MV-4-11 (cell line): ENCODE data around the gene PBRM1.
"Not testable (repeated sequence)": the region's sequence is repeated elsewhere in the genome, so short reads cannot be mapped to it uniquely, and the experiment has no call there.

ENCODE experiments used
- DNase-seq: peaks from one replicate; lab custom pipeline; 2025; lab: John Stamatoyannopoulos, UW

PBRM1 gene

DNA sequence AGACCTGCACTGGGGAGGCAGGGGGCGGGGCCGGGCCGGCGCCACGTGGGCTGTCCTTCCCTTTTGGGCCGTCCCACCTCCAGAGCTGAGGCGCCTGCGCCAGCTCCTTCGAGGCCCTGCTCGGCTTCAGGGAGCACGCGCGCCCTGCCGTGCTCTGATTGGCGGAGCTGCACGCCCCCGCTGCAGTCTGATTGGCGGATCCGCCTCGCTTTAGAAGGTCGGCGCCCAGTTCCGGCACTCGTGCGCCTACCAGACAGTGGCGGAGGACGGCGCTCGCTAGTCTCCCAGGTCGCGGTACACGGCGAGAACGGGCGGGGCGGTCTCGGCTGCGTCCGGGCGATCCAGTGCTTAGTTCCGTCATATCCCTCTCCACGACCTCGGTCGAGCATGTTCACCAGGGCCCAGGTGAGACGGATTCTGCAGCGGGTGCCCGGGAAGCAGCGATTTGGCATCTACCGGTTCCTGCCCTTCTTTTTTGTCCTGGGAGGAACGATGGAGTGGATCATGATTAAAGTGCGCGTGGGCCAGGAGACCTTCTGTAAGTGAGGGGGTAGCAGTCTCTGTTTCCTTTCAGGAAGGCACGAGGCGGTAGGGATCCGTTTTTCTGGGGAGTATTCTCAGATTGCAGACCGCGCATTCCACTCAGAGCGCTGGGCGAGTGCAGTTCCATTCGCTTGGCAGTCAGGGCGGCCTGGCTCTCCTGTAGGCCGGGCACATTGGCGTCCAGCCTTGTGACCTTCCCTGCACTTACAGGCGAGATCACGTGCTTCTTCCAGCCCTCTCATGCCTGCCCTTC, 149.1 kb downstream of the PBRM1 start, which contains the start of gene UQCC5:
TSS of gene UQCC5 (plus strand) at position 237 of the 796 bp plus-strand sequence. CDS start at position 388, 151 bp downstream.
- DNase-seq, result peak; percentile 98

DNA sequence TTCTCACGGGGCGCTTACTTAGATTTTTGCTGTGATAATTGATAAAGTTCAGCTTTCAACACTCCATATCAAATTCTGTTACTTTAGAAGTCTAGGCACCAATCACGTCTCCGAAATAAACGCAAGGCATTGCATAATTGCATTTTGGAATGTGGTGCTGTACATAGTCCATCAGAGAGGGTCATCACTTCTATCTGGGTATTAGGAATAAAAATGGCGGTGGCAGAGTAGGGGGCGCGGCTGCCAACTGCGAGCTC, 149.7 kb downstream of the PBRM1 start:
- DNase-seq, result no peak

DNA sequence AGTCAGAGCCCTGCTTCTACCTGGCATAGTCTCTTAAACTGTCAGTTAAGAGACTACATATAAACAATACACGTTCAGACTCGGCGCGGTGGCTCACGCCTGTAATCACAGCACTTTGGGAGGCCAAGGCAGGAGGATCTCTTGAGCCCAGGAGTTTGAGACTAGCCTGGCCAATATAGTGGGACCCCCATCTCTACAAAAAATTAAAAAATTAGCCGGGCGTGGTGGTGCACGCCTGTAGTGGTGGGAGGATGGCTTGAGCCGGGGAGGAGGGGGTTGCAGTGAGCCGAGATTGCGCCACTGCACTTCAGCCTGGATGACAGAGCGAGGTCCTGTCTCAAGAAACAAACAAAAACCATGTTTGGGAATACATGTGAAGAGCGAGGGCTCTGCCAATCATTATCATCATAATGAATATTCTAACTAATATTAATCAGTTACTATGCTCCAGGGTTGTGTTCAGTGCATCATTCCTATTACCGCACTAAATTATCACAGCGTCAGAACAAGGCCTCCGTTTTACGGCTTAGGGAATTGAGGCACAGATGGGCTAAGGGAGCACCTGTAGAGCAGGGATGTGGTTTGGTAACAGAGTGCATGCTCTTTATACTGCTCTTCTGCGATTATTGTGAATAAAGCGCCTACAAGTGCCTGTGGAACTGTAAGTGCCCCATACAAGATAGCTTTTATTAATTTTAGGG, 150.2 kb downstream of the PBRM1 start:
- no peak for DNase-seq

DNA sequence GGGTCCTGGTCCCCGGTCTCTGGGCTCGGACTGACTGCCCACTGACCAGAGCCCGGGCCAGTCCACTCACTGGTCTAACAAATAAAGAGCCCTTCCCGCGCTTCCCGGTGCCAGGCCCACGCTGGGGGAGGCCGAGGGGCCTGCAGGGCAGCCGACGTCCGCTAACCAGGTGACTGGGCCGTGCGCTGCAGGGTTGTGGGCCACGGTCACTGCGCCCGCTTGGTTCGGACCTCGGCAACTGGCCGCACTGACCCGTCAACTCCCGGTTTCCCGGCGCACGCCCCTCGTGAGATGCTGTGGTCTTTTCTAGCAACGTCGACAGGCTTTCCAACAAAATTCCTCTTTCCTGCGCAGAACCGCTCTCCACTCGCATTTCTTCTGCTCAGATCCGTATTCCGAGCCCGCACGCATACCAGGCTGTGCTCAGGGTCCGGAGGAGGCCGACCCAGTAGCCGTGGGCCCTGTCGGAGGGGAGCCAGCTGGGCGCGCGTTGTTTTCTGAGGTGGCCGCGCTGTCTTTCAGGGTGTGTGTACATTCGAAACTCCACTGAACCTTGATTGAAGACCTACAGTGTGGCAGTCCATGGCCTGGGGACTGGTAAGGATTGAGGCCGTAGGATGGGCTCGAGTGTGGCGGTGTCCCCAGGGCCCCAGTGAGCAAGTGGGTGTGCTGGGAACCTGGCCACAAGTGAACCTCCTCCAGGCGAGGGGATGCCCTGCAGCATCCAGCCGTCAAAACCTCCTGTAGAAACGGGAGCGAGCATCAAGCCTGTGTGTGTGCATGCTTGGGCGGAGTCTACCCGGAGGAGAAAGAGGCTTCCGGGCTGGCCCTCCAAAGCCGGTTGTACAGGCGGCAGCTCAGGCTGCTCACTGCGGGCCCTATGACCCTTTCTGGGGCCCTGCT, 151.2 kb downstream of the PBRM1 start:
- DNase-seq, result no peak

DNA sequence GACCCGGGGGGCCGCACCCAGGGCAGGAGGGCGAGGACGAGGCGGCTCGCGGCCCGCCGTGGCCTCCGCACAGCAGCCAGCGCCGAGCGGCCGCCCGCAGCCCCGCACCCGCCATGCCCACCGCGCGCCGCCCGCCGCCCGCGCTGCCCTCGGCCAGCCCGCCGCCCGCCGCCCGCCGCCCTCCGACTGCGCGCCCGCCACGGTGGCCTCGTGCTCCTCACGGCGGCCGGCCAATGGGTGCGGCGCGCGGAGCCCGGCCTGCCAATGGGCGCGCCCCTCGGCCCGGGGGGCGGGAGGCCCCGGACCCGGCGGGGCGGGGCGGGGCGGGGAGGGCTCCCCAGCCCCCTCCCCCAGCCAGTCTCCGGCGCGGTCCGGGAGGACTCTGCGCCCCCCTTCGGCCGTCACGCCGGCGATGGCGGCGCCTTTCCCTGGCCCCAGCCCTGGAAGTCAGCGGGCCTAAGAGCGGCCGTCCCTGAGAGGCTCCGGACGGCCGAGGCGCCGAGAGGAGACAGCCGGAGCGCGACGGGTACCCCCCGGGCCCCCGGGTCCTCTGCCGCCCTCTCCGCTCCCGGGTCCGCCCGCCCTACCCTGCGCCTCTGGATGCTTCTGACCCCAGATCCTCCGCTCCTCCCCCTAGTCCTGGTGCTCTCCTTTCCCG, 152.0 kb downstream of the PBRM1 start, which contains the start of gene NT5DC2:
TSS of gene NT5DC2 (minus strand) at position 235 of the 658 bp plus-strand sequence. CDS start at position 115, 120 bp downstream.
- DNase-seq, result peak; percentile 59

DNA sequence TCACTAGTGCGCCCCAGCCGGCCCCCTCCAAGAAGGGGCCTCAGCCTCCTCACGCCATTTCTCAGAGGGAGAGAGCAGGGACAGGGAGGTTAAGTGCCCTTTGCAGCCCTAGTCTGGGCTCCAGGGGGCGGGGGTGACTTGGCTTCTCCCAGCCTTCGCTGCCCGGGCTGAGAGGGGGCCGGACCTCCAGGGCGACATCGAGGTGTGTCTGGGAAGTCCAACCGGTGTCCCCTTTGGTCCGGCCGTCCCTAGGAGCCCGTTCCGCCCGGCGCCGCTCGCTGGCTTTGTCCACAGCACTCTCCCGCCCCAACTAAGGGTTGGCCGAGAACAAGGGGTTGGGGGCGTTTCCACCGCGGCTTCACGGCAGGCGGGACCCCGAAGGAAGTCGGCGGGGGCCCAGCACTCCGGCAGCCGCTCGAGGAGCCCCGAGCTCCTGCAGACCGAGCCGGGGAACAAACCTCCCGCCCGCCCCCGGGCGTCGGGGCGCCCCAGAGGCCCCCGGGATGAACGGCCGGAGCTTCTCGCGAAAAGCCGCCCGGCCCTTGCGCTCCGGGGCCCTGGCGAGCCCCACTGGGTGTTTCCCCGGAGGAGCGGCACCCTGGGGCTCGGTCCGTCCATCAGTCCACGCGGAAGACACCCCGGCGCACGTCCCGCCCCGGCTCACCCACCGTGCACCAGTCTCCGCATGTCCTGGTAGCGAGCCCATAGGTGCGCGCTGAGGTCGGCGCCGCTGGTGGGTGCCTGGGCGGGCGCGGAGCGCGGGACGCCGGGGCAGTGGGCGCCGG, 152.7 kb downstream of the PBRM1 start:
- no peak for DNase-seq

DNA sequence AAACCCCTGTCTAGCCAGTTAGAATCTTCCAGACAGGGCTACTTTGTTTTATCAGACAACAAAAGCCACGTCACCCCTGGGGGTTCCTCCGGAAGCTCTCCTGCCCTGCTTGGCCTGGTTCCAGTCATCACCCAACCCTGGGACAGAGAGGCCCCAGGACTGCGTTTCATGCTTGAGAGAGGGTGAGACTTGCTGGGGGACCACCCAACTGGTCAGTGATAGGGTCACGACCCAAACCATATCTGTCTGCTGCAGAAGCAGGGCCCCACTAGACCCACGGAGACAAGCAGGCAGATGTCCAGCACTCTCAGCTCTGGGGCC, 153.2 kb downstream of the PBRM1 start:
- peak; percentile 37 for DNase-seq

DNA sequence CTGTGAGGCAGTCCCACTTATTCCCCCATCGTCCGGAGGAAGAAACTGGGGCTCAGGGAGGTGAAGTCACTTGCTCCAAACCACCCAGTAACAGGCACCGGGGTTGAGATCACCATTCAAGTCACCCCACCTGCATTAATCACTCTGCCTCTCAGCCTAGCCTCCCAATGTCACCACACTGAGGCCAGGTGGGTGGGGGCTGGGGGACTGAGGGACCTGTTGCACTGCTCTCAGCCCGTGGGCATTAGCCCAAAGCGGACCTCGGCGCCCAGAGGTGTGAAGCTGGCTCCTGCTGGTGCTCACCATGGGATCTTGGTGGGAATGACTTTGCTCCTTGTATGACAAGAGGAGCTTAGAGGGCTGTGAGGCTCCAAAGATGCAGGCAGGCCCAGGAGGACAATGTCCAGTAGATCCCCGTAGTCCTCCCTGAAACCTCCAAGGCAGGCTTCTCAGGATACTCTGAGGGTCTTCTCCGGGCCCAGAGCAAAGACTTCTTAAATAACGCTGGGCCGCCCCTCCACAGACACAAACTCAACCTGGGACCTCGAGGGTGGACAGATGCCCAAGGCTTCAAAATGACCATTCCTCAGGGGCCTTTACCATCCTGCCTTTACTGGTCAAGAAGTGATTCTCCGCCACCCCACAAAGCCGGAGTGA, 153.7 kb downstream of the PBRM1 start:
- DNase-seq, result no peak

DNA sequence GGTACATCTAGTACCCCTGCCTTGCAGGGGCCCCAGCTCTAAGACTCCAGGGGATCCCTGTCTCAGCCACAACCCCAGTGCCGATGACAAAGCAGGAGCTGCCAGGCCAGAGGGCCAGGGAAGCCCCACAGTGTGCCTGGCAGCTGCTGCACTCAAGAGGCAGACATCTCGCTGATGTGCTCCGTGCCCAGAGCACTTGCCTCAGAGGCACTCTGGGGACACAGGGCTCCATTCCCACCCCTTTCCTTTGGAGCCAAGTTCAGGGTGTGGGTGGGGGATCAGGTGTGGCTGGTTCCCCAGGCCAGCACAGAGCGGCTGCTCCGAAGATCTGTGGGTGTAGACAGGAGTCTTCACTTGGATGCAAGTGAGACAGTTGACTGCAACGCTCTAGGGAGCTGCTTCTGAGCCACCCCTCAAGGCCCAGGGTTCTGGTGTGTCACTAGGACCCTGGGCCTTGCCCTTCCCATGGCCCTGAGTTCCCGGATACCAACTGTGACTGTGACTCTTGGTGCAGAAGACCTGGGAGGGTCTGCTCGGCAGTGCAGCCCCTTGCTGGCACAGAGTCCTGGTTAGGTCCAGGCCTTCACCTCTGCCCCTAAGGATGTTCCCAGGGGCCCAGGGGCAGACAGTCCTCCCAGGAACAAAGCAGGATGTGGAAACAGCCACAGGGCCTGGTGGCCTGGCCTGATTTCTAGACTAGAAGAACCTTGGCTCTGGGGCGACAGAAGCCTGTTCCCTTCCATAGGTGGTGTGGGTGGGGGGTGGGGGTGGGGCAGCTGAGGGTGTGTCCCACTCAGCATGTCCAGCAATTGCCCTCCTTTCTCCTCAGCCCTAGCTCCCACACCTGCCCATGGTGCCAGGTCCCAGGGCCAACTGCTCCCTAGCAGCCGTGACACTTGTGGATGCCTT, 154.5 kb downstream of the PBRM1 start:
- DNase-seq, result no peak

DNA sequence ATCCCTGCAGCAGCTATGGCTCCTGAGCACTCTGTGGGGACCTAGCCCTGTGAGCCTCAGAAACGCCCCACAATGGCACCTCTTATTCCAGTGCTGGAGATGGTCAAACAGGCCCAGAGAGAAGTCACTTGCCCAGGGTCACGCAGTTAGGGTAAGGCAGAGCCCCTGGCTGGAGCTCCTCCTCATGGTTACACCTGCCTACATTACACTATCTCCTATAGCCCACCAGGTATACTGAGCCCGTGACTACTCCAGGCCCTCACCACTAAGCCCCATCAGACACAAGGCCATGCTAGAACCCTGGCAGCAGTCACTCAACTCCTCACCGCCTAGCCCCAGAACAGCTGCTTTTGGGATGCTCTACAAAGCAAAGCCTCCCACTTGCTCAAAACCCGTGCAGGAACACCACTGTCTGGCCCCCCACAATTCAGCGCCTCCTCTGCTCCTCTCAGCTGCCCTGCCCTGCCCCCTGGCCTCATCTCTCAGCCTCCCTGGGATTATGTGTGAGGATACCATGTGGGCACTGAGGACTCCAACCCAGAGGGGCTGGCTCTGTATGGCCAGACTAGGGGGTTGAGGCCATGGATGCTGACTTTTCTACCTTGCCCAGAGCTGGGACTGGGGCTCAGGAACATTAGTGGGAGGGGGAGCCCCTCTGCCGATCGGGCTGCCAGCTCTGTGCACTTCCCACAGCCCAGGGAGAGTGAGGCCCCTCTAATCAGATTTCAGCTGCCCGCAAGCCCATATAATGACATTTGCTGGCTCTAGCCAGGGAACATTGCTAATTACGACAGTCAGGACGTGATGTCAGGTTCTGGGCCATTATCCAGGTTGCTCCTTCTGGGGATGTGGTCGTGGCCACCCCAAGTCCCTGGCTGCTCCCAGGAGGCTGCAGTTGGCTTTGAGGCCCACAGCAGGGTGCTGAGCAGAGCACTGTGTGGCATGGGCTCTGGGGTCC, 156.1 kb downstream of the PBRM1 start:
- no peak for DNase-seq

DNA sequence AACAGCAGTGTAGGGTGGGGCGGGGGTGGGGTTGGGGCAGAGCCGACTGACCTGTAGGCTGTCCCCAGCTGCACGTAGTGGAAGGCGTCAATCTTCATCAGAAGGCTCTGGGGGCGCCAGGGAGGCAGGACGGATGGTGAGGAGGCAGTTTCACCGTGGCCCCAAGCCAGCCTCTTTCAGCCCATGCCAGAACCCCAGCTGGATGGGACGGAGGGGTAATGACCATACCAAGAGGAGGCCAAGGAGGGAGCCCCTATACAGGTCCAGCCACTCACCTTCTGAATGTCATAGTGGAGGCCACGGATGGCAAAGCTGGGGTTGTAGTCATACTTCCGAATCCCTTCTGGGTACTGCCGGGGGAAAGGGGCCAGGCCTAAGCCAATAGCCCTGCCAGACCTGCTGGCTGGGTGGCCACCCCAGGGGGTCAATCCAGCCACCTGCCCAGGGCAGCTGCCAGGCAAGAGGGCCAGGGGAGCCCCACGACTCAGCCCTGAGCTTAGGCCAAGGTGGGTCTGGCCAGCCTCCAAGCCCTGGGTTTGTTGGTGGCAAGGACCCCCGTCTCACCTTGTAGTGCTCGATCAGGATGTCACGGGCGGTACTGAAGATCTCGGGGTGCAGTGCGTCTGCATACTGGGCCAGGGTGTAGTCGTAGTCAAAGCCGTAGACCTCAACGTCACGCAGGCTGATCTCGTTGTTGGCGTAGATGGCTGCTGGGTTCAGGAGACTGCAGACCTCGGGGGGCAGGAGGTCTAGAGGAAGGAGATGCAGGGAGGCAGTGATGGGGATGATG, 156.9 kb downstream of the PBRM1 start:
- DNase-seq, result no peak

DNA sequence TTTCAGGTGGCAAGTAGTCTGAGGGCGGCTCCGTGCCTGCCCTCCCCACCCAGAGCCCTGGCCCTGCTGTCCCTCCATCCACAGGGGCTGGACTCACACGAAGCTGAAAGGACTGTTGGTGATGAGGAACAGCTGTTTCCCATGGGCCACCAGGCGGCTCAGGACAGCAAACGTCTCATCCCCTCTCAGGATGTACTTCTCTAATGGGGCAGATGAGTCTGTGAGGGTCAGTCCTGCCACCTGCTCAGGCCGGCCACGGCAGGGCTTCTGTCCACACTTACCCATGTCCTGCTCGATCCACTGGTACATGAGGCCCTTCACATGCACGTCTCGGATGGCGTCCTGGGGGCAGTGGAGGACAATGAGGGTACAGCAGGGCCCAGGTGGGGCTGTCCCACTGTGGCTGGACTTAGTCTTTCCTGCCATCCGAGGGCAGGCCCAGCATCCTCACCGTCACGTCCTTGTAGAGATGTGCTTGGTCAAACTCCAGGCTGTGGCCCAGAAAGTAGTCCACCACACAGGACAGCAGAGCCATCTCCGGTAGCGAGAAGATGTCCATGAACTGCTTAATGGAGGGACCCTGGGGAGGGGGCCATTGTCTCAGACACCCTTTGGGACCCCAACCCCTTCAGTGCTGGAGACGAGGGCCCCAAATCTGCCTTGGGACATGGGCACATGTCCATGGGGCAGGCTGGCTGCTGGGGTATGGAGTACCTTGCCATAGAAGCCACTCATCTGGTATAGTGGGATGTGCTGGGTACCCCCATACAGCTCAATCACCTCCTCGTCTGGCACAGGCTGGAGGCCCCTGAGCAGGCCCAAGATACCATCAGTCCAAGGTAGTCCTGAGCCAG, 157.8 kb downstream of the PBRM1 start:
- DNase-seq, result no peak

DNA sequence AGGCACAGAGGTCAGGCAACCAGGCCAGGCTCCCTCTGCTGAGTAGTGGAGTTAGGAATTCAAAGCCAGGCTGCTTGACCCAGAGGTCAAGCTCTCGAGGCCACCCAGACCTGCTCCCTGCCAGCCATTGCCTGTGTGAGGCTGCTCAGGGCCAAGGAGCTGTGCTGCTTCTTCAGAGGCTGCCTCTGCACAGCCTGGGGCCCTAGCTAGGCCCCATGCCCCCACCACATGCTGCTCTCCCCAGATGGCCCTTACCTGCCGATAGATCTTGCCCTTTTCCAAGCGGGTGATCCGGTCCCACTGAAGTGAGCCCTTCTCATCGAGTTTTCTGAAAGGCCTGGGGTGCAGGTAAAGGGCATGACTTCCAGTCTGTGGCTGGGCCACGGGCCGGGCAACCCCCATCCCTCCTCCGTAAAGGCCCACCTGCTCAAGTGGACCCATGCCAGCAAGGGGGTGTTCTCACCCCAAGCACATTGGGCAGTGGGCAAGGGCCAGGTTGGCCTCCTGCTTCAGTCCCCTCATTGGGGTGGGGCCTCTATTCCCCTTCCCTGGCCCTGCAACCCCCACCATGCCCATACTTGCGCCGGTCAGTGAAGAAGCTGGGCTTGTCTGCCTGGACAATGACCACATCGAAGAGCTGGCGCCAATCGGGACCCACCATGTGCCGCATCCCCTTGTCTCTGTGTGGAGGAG, 158.5 kb downstream of the PBRM1 start:
- DNase-seq, result no peak

DNA sequence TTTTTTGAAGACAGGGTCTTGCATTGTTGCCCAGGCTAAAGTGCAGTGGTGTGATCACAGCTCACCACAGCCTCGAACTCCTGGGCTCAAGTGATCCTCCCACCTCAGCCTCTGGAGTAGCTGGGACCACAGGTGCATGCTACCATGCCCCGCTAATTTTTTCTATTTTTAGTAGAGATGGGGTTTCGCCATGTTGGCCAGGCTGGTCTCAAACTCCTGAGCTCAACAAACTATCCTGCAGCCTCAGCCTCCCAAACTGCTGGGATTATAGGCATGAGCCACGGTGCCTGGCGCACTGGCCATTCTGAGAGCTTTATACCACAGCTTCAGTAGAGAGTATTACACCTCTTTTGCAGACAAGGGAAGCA, 159.1 kb downstream of the PBRM1 start:
- DNase-seq, result not testable (repeated sequence)

DNA sequence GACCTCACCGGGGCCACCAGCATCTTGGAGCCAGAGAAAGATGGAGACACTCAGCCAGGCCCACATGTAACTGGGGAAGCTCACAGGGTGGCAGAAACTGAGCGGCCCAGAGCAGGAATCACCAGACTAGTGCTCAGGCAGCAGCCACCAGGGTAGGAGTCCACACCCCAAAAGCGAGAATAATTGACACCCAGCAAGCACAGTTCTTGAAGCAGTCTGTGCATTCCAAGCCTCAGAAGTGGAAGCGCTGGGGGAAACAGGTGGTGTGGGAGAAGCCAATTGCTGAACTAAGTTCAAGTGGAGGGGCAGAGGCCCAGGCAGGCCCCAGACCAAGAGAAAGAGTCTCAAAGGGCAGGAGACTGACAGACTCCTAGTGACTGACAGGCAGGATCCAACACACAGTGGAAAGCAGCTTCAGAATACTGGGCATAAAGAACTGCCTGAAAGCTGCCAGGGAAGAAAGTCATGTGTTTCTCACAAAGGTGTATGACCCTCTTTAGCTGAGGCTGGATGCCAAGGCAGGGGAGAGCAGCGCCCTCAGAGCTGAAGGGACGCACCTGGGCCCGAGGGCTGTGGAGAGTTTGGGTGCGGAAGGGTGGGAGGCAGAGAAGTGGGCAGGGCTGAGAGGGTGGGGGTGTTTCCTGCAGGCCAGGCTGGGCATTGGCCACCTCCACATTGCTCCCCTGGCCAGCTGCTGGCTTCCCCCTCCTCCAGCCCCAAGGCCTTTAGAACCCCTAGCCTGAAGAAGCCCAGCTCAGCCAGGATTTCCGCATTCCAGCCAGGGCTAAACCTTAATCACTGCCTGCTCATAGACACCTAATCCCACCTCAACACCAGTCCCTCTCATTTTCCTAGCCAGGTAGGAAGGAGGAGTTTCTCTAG, 159.8 kb downstream of the PBRM1 start:
- DNase-seq, result no peak
